ENCODE data around the gene TRIM65.

Gene TRIM65

GRCh38 chr17:75932852-75933251 lies 36.1 kb upstream of the TRIM65 start:
- H3K36me3 ChIP-seq (replicated peaks in 1 of 2; ENCODE audit: control insufficient read depth in 2 of 2, insufficient read depth in 2 of 2, low read length in 2 of 2) = peaks cover under 1 to 10% of the 10 kb centered on the region in 2 donors
- H2BK12ac ChIP-seq (ENCODE audit: low read length) = no peak overlapping the region
- no peak overlapping the region for H2AK5ac ChIP-seq (ENCODE audit: low read depth, low read length)
- H2BK5ac ChIP-seq (ENCODE audit: low read length) = no peak overlapping the region
- H3K23ac ChIP-seq (ENCODE audit: low read depth, low read length, poor library complexity) = no peak overlapping the region
- H4K8ac ChIP-seq (ENCODE audit: low read depth, low read length) = no peak overlapping the region
- H3K27ac ChIP-seq (replicated peaks; ENCODE audit: low read length) = no peak overlapping the region
- H3K27me3 ChIP-seq (ENCODE audit: control insufficient read depth in 3 of 3, insufficient read depth in 3 of 3, low read depth in 1 of 3, low read length in 3 of 3) = no peaks in the 10 kb centered on the region
- no peak for DNase-seq (ENCODE audit: low spot score)
- no CpG with 5 or more reads among the region's 5 CpGs for WGBS, 2 donors (ENCODE audit: extremely low coverage in 2 of 2, insufficient read length in 2 of 2, insufficient replicate concordance in 1 of 2)
- no peak overlapping the region for H2AFZ ChIP-seq (ENCODE audit: low read length)
- no peak overlapping the region for H2BK120ac ChIP-seq (ENCODE audit: low read depth, low read length)
- H3K4me1 ChIP-seq (ENCODE audit: control insufficient read depth in 2 of 2, insufficient read depth in 1 of 2, low read depth in 1 of 2, low read length in 2 of 2) = no peaks in the 10 kb centered on the region
- no peak overlapping the region for H3K14ac ChIP-seq (ENCODE audit: low read length)
- H2BK15ac ChIP-seq (ENCODE audit: low read length) = no peak overlapping the region
- no peak overlapping the region for H3K9ac ChIP-seq (ENCODE audit: low read depth, low read length, poor library complexity)
- no peaks in the 10 kb centered on the region for H3K79me1 ChIP-seq (ENCODE audit: low read depth, low read length)
- no peak overlapping the region for H3K4me3 ChIP-seq (ENCODE audit: low read length in 2 of 2)
- no peaks in the 10 kb centered on the region for H3K9me3 ChIP-seq (replicated peaks in 1 of 2; ENCODE audit: control insufficient read depth in 2 of 2, insufficient read depth in 1 of 2, low read depth in 1 of 2, low read length in 2 of 2)
- H4K91ac ChIP-seq (ENCODE audit: low read depth, low read length, poor library complexity) = no peak overlapping the region
- H3K4me2 ChIP-seq (ENCODE audit: insufficient read depth, low read length, poor library complexity, severe bottlenecking) = no peak overlapping the region
- no peak overlapping the region for H3K4ac ChIP-seq (ENCODE audit: low read length)
- no peak overlapping the region for H3K18ac ChIP-seq (ENCODE audit: low read length)

- Histone ChIP-seq H2BK120ac (ENCODE audit: low read depth, low read length) (no peak overlapping the region), H3K27ac (replicated peaks; ENCODE audit: low read length) (no peak overlapping the region), H2BK15ac (ENCODE audit: low read length) (no peak overlapping the region), H3K4ac (ENCODE audit: low read length) (no peak overlapping the region), H2BK12ac (ENCODE audit: low read length) (no peak overlapping the region), H3K27me3 (ENCODE audit: control insufficient read depth in 3 of 3, insufficient read depth in 3 of 3, low read depth in 1 of 3, low read length in 3 of 3) (no peaks in the 10 kb centered on the region), H2BK5ac (ENCODE audit: low read length) (no peak overlapping the region), H3K14ac (ENCODE audit: low read length) (no peak overlapping the region), H3K9ac (ENCODE audit: low read depth, low read length, poor library complexity) (no peak overlapping the region), H3K4me3 (ENCODE audit: low read length in 2 of 2) (no peak overlapping the region), H3K4me1 (ENCODE audit: control insufficient read depth in 2 of 2, insufficient read depth in 1 of 2, low read depth in 1 of 2, low read length in 2 of 2) (no peaks in the 10 kb centered on the region), H2AK5ac (ENCODE audit: low read depth, low read length) (no peak overlapping the region), H3K36me3 (replicated peaks in 1 of 2; ENCODE audit: control insufficient read depth in 2 of 2, insufficient read depth in 2 of 2, low read length in 2 of 2) (peaks cover 12 to 24% of the 10 kb centered on the region in 2 donors), H3K9me3 (replicated peaks in 1 of 2; ENCODE audit: control insufficient read depth in 2 of 2, insufficient read depth in 1 of 2, low read depth in 1 of 2, low read length in 2 of 2) (no peaks in the 10 kb centered on the region), H3K18ac (ENCODE audit: low read length) (no peak overlapping the region), H2AFZ (ENCODE audit: low read length) (no peak overlapping the region), H4K91ac (ENCODE audit: low read depth, low read length, poor library complexity) (no peak overlapping the region), H3K23ac (ENCODE audit: low read depth, low read length, poor library complexity) (no peak overlapping the region), H3K4me2 (ENCODE audit: insufficient read depth, low read length, poor library complexity, severe bottlenecking) (no peak overlapping the region), H3K79me1 (ENCODE audit: low read depth, low read length) (no peaks in the 10 kb centered on the region), H4K8ac (ENCODE audit: low read depth, low read length) (no peak overlapping the region)
- no peak for DNase-seq (ENCODE audit: low spot score)
- no CpG with 5 or more reads among the region's 4 CpGs for WGBS, 2 donors (ENCODE audit: extremely low coverage in 2 of 2, insufficient read length in 2 of 2, insufficient replicate concordance in 1 of 2)
These were observed 34.3 kb upstream of the TRIM65 start for GRCh38 chr17:75931062-75931461.

- no peak overlapping the region for H3K4ac ChIP-seq (ENCODE audit: low read length)
- H2AK5ac ChIP-seq (ENCODE audit: low read depth, low read length) = no peak overlapping the region
- DNase-seq (ENCODE audit: low spot score) = no peak
- H3K9me3 ChIP-seq (replicated peaks in 1 of 2; ENCODE audit: control insufficient read depth in 2 of 2, insufficient read depth in 1 of 2, low read depth in 1 of 2, low read length in 2 of 2) = no peaks in the 10 kb centered on the region
- H3K23ac ChIP-seq (ENCODE audit: low read depth, low read length, poor library complexity) = peak overlapping the region; percentile 18
- H4K91ac ChIP-seq (ENCODE audit: low read depth, low read length, poor library complexity) = no peak overlapping the region
- H3K36me3 ChIP-seq (replicated peaks in 1 of 2; ENCODE audit: control insufficient read depth in 2 of 2, insufficient read depth in 2 of 2, low read length in 2 of 2) = peaks cover 19 to 52% of the 10 kb centered on the region in 2 donors
- H3K4me1 ChIP-seq (ENCODE audit: control insufficient read depth in 2 of 2, insufficient read depth in 1 of 2, low read depth in 1 of 2, low read length in 2 of 2) = no peaks in the 10 kb centered on the region
- no peaks in the 10 kb centered on the region for H3K79me1 ChIP-seq (ENCODE audit: low read depth, low read length)
- H3K18ac ChIP-seq (ENCODE audit: low read length) = no peak overlapping the region
- no peak overlapping the region for H2BK120ac ChIP-seq (ENCODE audit: low read depth, low read length)
- H3K4me2 ChIP-seq (ENCODE audit: insufficient read depth, low read length, poor library complexity, severe bottlenecking) = no peak overlapping the region
- no peak overlapping the region for H2AFZ ChIP-seq (ENCODE audit: low read length)
- H3K14ac ChIP-seq (ENCODE audit: low read length) = no peak overlapping the region
- no peak overlapping the region for H4K8ac ChIP-seq (ENCODE audit: low read depth, low read length)
- no peak overlapping the region for H2BK15ac ChIP-seq (ENCODE audit: low read length)
- no CpG with 5 or more reads among the region's 6 CpGs for WGBS, 2 donors (ENCODE audit: extremely low coverage in 2 of 2, insufficient read length in 2 of 2, insufficient replicate concordance in 1 of 2)
- H3K27me3 ChIP-seq (ENCODE audit: control insufficient read depth in 3 of 3, insufficient read depth in 3 of 3, low read depth in 1 of 3, low read length in 3 of 3) = no peaks in the 10 kb centered on the region
- no peak overlapping the region for H3K9ac ChIP-seq (ENCODE audit: low read depth, low read length, poor library complexity)
- H3K4me3 ChIP-seq (ENCODE audit: low read length in 2 of 2) = no peak overlapping the region
- peak overlapping the region; percentile 49 for H2BK5ac ChIP-seq (ENCODE audit: low read length)
- no peak overlapping the region for H3K27ac ChIP-seq (replicated peaks; ENCODE audit: low read length)
- no peak overlapping the region for H2BK12ac ChIP-seq (ENCODE audit: low read length)
These were observed 30.7 kb upstream of the TRIM65 start for GRCh38 chr17:75927286-75927922.

GRCh38 chr17:75926456-75926855 lies 29.7 kb upstream of the TRIM65 start:
- Histone ChIP-seq H3K18ac (ENCODE audit: low read length) (no peak overlapping the region), H3K4me2 (ENCODE audit: insufficient read depth, low read length, poor library complexity, severe bottlenecking) (no peak overlapping the region), H2BK12ac (ENCODE audit: low read length) (no peak overlapping the region), H2BK15ac (ENCODE audit: low read length) (no peak overlapping the region), H3K79me1 (ENCODE audit: low read depth, low read length) (no peaks in the 10 kb centered on the region), H2AK5ac (ENCODE audit: low read depth, low read length) (no peak overlapping the region), H3K27me3 (ENCODE audit: control insufficient read depth in 3 of 3, insufficient read depth in 3 of 3, low read depth in 1 of 3, low read length in 3 of 3) (no peaks in the 10 kb centered on the region), H2AFZ (ENCODE audit: low read length) (no peak overlapping the region), H3K14ac (ENCODE audit: low read length) (no peak overlapping the region), H2BK120ac (ENCODE audit: low read depth, low read length) (no peak overlapping the region), H3K36me3 (replicated peaks in 1 of 2; ENCODE audit: control insufficient read depth in 2 of 2, insufficient read depth in 2 of 2, low read length in 2 of 2) (peaks cover 23 to 59% of the 10 kb centered on the region in 2 donors), H3K4ac (ENCODE audit: low read length) (no peak overlapping the region), H3K9me3 (replicated peaks in 1 of 2; ENCODE audit: control insufficient read depth in 2 of 2, insufficient read depth in 1 of 2, low read depth in 1 of 2, low read length in 2 of 2) (no peaks in the 10 kb centered on the region), H3K9ac (ENCODE audit: low read depth, low read length, poor library complexity) (no peak overlapping the region), H2BK5ac (ENCODE audit: low read length) (no peak overlapping the region), H4K91ac (ENCODE audit: low read depth, low read length, poor library complexity) (no peak overlapping the region), H3K27ac (replicated peaks; ENCODE audit: low read length) (no peak overlapping the region), H3K4me3 (ENCODE audit: low read length in 2 of 2) (no peak overlapping the region), H3K23ac (ENCODE audit: low read depth, low read length, poor library complexity) (no peak overlapping the region), H3K4me1 (ENCODE audit: control insufficient read depth in 2 of 2, insufficient read depth in 1 of 2, low read depth in 1 of 2, low read length in 2 of 2) (no peaks in the 10 kb centered on the region), H4K8ac (ENCODE audit: low read depth, low read length) (no peak overlapping the region)
- DNase-seq (ENCODE audit: low spot score) = no peak
- no CpG with 5 or more reads among the region's 4 CpGs for WGBS, 2 donors (ENCODE audit: extremely low coverage in 2 of 2, insufficient read length in 2 of 2, insufficient replicate concordance in 1 of 2)

Measured in neuronal stem cell (in vitro differentiated cells).